Jurkat, Clone E6-1 (cell line): Measurements from ENCODE around the gene GGTLC1. TPM values are rescaled to one million over a fixed set of nuclear protein-coding genes. Genes with fewer than 3 reads are reported as not detected.

Source experiments
- DNase-seq: peaks from one replicate; pipeline ENCODE4 v3.0.0-alpha.2; 2011; ENCODE audit warnings: low read depth, low spot score
- H3K4me3 ChIP-seq: 2 replicates; pipeline ENCODE4 v1.5.1; 2011; ENCODE audit warnings: mild to moderate bottlenecking, low read length, control low read depth, moderate library complexity
- polyA plus RNA-seq: library from polyadenylated mRNA; unstranded; fragments of >200 nt; gene quantifications from one replicate; pipeline ENCODE4 v1.2.1, GENCODE V29; 2012; ENCODE audit warnings: missing spikeins; ENCODE audit not compliant: insufficient read length, insufficient read depth

The GGTLC1 gene
- not detected for polyA plus RNA-seq

DNA sequence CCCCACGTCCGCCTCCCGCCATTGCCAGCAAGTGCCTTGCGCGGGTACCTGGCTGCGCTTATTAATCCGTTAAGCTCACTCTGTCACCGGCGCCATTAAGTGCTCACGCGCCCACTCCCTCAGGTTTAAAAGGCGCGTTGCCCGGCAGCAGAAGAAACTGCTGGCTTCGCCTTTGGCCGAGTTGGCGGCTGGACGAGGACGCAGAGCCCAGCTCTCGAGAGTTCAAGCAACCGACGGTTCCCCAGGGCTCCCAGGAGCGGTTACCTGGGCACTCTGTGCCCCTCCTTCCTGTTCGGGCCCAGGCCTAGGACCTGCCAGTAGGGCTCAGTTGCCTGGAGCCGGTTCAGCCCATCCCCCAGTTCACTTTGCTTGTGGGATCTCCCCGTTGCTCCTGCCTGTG is at the start of gene GGTLC1:
Gene GGTLC1, minus strand, starts transcription at position 219 of the 400 bp plus-strand sequence. CDS start 2,168 bp downstream, outside the sequence.
- DNase-seq: no peak
- no peak within 1 kb of the TSS for H3K4me3 ChIP-seq

- DNase-seq: no peak
- H3K4me3 ChIP-seq: no peak overlapping the region
These were observed 46.2 kb upstream of the GGTLC1 start for GRCh38 chr20:24034820-24035219.

DNA sequence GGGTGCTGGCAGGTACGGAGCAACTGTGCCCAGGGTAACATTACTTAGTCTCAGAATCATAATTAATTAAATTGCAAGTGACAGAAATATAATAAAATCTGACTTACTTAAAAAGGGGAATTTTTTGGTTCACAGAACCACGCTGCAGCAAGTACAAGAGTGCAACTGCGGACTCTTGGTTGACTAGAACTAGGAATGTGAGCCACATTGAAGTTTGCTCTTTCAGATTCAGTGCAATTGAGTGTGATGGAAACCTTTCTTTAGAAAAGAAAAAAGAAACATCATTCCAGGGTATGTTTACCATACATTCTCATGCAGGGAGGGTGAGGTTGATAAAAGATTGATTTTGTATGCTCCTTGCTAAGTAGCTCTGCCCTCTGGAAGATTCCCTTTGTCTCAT is 45.0 kb upstream of the GGTLC1 start:
- DNase-seq: no peak
- H3K4me3 ChIP-seq: no peak overlapping the region

- no peak overlapping the region for H3K4me3 ChIP-seq
- no peak for DNase-seq
These were observed 44.6 kb upstream of the GGTLC1 start for GRCh38 chr20:24033151-24033550.

DNA sequence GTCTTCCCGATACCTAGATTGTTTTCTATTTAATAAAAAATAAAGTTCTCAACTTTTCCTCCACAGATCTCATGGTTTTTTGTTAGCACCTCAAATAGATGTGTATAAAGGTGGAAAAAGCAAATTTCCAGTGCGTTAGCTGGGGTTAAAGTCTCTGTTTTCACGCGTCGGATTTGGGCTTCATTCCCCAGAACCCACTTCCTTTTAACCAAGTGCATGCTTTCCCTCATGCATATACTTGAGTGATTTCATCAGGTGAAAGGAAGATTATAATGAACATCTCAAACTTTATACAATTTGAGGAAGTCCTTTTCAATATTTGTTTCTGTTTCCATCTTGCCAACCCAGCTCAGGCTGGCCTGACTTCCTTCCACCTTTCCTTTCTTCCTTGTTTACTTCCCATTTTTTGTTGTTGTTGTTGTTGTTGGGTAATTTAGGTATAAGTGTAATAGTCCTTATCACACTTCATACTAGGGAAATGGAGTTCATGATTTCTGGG is 43.9 kb upstream of the GGTLC1 start:
- H3K4me3 ChIP-seq: no peak overlapping the region
- DNase-seq: no peak

- DNase-seq: peak; percentile 66
- H3K4me3 ChIP-seq: no peak overlapping the region
These were observed 38.6 kb upstream of the GGTLC1 start for GRCh38 chr20:24027229-24027628.

DNA sequence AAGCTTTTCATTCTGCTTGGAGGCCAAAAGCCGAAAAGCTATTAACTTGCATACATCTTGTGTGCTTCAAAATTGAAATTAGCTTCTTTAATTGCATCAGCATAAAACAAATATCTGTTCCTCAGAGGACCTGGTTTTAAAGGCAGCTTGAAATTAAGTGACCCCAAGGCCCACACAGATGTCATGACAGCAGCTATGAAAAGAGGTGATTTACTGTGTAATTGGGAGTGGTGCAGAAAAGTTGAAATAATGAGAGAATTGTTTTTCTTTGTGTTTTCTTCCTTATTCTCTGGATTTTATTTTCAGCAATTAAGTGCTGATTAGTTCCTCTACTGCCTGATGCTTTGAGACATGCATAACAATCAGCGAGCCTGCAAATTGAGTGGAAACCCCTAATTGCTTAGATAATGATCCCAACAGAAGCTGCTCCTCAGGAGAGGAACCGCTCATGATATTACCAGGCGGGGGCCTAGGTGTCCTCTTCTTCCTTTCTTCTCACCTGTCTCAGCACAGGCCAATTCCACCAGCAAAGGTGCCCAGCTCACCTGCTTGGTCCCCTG is 34.1 kb upstream of the GGTLC1 start:
- no peak overlapping the region for H3K4me3 ChIP-seq
- no peak for DNase-seq

GRCh38 chr20:24018796-24019195 is 30.2 kb upstream of the GGTLC1 start:
- no peak for DNase-seq
- H3K4me3 ChIP-seq: no peak overlapping the region

- H3K4me3 ChIP-seq: no peak overlapping the region
- DNase-seq: no peak
These were observed 28.8 kb upstream of the GGTLC1 start for GRCh38 chr20:24017458-24017755.

- no peak for DNase-seq
- no peak overlapping the region for H3K4me3 ChIP-seq
These were observed 28.3 kb upstream of the GGTLC1 start for GRCh38 chr20:24016607-24017457.

- DNase-seq: no peak
- no peak overlapping the region for H3K4me3 ChIP-seq
These were observed 25.4 kb upstream of the GGTLC1 start for GRCh38 chr20:24013953-24014352.

DNA sequence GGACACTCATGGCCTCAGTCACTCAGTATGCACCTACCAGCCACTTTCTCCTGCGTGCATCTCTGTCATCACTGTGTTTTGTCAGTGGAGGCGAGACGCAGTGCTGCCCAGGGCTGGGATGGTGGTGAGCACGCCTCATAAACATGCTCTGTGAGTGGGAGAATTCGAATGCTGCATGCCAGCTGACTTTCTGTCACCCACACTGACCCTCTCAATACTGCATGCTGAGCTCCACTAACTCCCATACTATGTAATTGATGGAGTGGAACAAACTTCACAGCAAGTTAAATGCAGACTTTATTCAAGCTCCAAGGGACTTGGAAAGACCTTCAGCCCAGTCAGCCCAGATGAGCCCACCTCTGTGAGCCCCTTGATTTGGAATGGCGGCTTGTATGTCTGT is 22.7 kb upstream of the GGTLC1 start:
- H3K4me3 ChIP-seq: no peak overlapping the region
- DNase-seq: no peak

DNA sequence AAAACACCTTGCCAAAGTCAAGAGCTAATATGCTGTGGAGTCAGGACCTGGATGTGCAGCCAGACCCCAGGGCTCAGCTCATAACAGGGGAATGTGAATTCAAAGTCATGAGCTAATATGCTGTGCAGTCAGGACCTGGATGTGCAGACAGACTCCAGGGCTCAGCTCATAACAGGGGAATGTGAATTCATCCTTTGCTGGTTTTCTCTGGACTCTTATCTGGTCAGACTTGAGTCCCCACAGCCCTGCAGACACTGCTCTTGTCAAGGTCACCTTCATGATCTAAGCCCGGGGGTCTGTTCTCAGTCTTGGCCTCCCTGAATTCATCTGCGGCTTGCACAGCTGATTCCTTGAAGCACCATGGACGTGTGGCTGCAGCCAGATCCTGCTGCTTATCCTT is 19.2 kb upstream of the GGTLC1 start:
- DNase-seq: no peak
- H3K4me3 ChIP-seq: no peak overlapping the region

DNA sequence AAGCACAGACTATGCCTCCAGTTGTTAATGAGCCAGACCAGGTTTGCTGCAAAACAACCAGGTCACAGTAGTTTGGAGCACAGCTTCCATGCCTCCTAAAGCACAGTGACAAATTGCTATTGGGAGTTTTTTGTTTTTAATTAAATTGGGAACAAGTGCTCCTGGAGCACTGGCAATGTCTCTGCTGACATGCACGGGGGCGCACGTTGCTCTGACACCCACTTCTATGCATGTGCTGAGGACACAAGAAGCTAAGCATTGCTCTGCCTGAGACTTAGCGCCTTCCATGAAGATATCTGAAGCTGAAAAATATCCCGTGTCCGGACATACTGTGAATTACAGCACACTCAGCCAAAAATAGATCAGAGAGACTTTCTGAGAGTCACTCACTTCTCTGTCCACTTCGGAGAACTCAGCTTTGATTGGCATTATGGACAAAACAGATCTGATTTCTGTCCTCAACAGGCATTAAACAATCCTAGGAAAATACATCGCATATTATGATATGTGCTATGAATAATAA is 18.6 kb upstream of the GGTLC1 start:
- H3K4me3 ChIP-seq: no peak overlapping the region
- no peak for DNase-seq

DNA sequence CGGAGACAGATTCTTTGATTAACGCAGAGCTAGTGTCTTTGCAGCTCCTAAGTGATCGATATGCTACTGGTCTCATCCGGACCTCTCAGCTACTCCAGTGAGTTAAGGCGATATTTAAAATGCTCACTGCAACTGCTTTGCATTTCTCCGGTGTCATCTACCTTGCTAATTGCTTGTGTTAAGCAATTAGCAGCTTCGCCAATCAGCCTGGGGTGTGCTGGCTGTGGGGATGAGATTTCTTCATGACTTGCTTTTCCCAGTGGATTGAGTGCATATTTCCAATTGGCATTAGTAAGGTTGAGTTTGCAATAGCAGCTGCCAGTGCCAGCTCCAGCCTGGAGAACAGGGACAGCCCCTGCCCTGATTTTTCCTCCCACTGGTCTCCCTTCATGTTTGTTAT is 18.0 kb upstream of the GGTLC1 start:
- DNase-seq: no peak
- H3K4me3 ChIP-seq: no peak overlapping the region

DNA sequence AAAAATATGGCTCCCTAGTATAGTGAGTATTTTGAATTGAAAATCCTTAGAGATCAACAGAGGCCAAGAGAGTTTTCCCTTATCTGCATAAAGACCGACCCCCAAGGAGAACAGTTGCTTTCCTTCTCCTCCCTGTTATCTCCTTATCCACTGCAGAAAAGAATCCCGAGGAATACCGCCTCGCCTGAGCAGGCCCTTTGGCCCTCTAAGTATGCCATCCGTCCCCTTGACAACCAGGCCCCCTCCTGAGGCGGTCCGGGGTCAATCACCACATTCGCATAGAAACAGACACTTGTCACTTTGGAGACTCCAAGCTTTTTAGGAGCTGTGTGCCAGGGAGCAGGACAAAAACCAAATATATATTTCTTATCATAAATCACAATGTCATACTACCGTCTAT is 15.9 kb upstream of the GGTLC1 start:
- no peak for DNase-seq
- no peak overlapping the region for H3K4me3 ChIP-seq

GRCh38 chr20:24002896-24003295 is 14.3 kb upstream of the GGTLC1 start:
- DNase-seq: no peak
- H3K4me3 ChIP-seq: no peak overlapping the region

DNA sequence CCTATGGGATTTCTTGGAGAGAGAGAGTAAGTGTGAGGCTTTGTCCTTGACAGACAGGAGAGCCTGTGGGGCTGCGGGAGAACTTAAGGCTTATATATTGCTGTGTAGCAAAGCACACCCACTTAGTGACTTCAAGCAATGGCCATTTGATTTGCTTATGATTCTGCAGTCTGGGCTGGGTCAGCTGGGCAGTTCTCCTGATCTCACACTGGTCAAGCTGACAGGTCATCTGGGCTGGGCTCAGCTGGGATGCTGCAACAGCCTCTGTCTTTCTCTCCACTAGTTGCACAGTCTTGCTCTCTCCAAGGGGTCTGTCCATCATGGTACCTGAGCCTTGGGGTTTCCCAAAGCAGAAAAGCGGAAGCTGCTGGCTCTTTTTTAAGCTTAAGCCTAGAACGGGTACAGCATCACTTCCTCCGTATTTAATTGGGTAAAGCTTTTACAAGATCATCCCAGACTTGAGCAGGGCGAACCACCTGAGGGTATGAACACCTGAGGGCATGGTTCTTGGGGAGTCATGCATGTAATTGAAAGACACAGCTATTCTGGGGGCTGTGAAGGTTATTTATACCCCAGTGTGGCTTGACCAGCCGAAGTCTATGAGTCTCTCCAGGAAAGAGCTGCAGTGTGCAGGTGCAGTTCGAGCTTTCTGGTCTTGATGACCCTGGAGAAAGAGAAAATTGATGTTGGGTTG is 13.3 kb upstream of the GGTLC1 start:
- DNase-seq: no peak
- H3K4me3 ChIP-seq: no peak overlapping the region

DNA sequence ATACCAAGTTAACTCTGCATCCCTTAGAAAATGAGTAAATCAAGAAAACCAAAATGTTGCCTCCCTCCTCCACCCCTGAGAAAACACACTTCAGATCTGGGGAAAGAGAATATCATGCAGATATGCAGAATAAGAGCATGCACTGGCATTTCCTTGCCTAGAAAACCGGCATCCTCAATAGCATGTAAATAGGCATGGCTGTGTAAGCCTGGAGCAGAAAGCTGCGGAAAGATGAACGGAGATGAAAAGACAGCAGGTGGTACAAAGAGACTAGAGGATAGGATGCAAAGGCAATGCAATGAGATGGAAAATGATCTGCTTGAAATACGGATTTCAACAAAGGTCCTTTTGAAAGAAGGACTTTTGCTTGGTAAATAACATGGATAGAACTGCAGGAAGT is 10.3 kb upstream of the GGTLC1 start:
- no peak for DNase-seq

DNA sequence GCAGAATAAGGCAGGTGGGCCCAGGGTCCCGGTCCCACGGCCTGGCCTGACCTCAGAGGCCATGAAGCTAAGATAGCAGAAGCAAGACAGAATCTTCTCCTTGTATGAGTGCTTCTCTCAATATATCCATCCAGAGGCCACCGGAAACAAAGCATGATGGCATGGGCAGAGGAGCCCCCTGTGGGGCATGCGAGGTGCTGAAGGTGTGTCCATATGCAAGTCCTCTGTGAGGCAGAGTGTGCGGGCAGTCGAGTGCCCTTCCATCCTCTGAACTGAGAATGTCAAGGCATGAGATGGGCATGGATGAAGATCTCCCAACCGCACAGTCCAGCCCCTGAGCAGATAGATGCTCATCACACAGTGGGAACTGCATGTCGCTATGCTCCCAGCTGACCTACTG is 9.8 kb upstream of the GGTLC1 start:
- DNase-seq: no peak
- H3K4me3 ChIP-seq: no peak overlapping the region

More for the DNA sequence above, 10.3 kb upstream of the GGTLC1 start:
- no peak overlapping the region for H3K4me3 ChIP-seq
